MM.1S (cell line): ENCODE results near the gene KCTD17.

Source experiments
- CTCF ChIP-seq: fragments of 300-600 bp; sonication (generic); IDR thresholded peaks from 2 replicates; pipeline ENCODE4 v1.5.1; 2016; ENCODE audit warnings: antibody characterized with exemption, low read length, mixed read lengths
- EZH2 ChIP-seq: fragments of 300-600 bp; sonication (generic); optimal IDR thresholded peaks from 2 replicates; pipeline ENCODE3; 2017; ENCODE audit warnings: low read depth, mild to moderate bottlenecking, antibody characterized with exemption, low read length, mixed read lengths
- EZH2phosphoT487 ChIP-seq: fragments of 300-600 bp; sonication (generic); IDR thresholded peaks from 2 replicates; pipeline ENCODE4 v1.6.1; 2018; ENCODE audit warnings: antibody characterized with exemption, low read length

DNA sequence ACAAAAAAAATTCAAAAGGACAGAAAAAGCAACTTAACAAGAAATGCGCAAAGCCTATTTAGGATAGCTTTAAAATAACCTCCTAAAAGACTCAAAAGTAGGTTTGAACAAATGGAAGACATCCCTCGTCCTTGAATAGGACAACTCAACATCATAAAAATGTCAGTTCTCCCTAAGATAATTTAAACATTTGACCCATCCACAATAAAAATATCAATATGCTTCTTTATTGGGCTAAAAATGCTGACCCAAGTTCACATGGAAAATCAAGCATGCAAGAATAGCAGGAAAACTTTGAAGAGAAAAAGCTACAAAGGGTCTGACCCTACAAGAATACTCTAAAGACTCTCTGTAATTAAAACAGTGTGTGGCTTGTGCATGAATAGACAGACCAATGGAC lies 12.1 kb upstream of the KCTD17 start:
- TF ChIP-seq EZH2phosphoT487 (no peak), CTCF (no peak), EZH2 (no peak)
